H9 (cell line): ENCODE results near the gene MYO1E. TPM values are rescaled to one million over a fixed set of nuclear protein-coding genes. Genes with fewer than 3 reads are reported as not detected.

Experiments
- DNase-seq: peaks from one replicate; pipeline ENCODE4 v3.0.0-alpha.2; 2017
- H2AFZ ChIP-seq: one replicate; pipeline ENCODE4 v1.6.1; 2013; ENCODE audit warnings: mild to moderate bottlenecking, low read length, control low read depth, moderate library complexity
- H2AK5ac ChIP-seq: 2 replicates; pipeline ENCODE4 v1.6.1; 2013; ENCODE audit warnings: low read length, control low read depth, mixed read lengths; ENCODE audit not compliant: insufficient read length
- H2BK120ac ChIP-seq: one replicate; pipeline ENCODE4 v1.6.1; 2013; ENCODE audit warnings: low read depth, mild to moderate bottlenecking, low read length, control low read depth, inconsistent platforms; ENCODE audit not compliant: poor library complexity, severe bottlenecking
- H2BK12ac ChIP-seq: 2 replicates; pipeline ENCODE4 v1.6.1; 2013; ENCODE audit warnings: low read length, control low read depth, mixed read lengths, low read depth; ENCODE audit not compliant: insufficient read length
- H2BK15ac ChIP-seq: 2 replicates; pipeline ENCODE4 v1.6.1; 2013; ENCODE audit warnings: low read depth, low read length, control low read depth
- H2BK20ac ChIP-seq: one replicate; pipeline ENCODE4 v1.6.1; 2013; ENCODE audit warnings: low read depth, mild to moderate bottlenecking, low read length, control low read depth, inconsistent platforms; ENCODE audit not compliant: poor library complexity, severe bottlenecking
- H2BK5ac ChIP-seq: 2 replicates; pipeline ENCODE4 v1.6.1; 2013; ENCODE audit warnings: low read length, control low read depth, mixed read lengths; ENCODE audit not compliant: insufficient read length
- H3K14ac ChIP-seq: 2 replicates; pipeline ENCODE4 v1.6.1; 2013; ENCODE audit warnings: low read length, control low read depth; ENCODE audit not compliant: insufficient read depth
- H3K18ac ChIP-seq: 2 replicates; pipeline ENCODE4 v1.6.1; 2013; ENCODE audit warnings: low read depth, mild to moderate bottlenecking, mixed read lengths, low read length, control low read depth; ENCODE audit not compliant: insufficient read length
- H3K23ac ChIP-seq: 2 replicates; pipeline ENCODE4 v1.6.1; 2013; ENCODE audit warnings: low read length, control low read depth, mixed read lengths, low read depth; ENCODE audit not compliant: insufficient read length
- H3K23me2 ChIP-seq: 2 replicates; pipeline ENCODE4 v1.6.1; 2013; ENCODE audit warnings: low read depth, mild to moderate bottlenecking, mixed read lengths, low read length, control low read depth; ENCODE audit not compliant: insufficient read length, poor library complexity, severe bottlenecking
- H3K27ac ChIP-seq: 2 replicates; pipeline ENCODE4 v1.5.1; 2013; ENCODE audit warnings: low read length, control low read depth, mixed read lengths, low read depth; ENCODE audit not compliant: insufficient read length
- H3K27me3 ChIP-seq: 2 replicates; pipeline ENCODE4 v1.6.1; 2013; ENCODE audit warnings: low read length, control low read depth, inconsistent platforms; ENCODE audit not compliant: insufficient read depth
- H3K4ac ChIP-seq: 2 replicates; pipeline ENCODE4 v1.6.1; 2013; ENCODE audit warnings: low read depth, mild to moderate bottlenecking, control low read depth, inconsistent platforms, low read length, moderate library complexity
- H3K4me1 ChIP-seq: 2 replicates; pipeline ENCODE4 v1.6.1; 2013; ENCODE audit warnings: low read length, control low read depth, inconsistent platforms; ENCODE audit not compliant: insufficient read depth
- H3K4me2 ChIP-seq: 2 replicates; pipeline ENCODE4 v1.6.1; 2013; ENCODE audit warnings: low read length, control low read depth, mixed read lengths; ENCODE audit not compliant: insufficient read length, insufficient read depth
- H3K56ac ChIP-seq: 2 replicates; pipeline ENCODE4 v1.6.1; 2013; ENCODE audit warnings: low read depth, mild to moderate bottlenecking, mixed read lengths, low read length, control low read depth; ENCODE audit not compliant: insufficient read length
- H3K79me1 ChIP-seq: 2 replicates; pipeline ENCODE4 v1.6.1; 2013; ENCODE audit warnings: low read depth, mild to moderate bottlenecking, moderate library complexity, low read length, control low read depth, inconsistent platforms; ENCODE audit not compliant: insufficient read depth, poor library complexity, severe bottlenecking
- H3K79me2 ChIP-seq: 2 replicates; pipeline ENCODE4 v1.6.1; 2013; ENCODE audit warnings: low read length, control low read depth, inconsistent platforms; ENCODE audit not compliant: insufficient read depth
- H3K9ac ChIP-seq: 2 replicates; pipeline ENCODE4 v1.6.1; 2013; ENCODE audit warnings: low read length, control low read depth, mixed read lengths; ENCODE audit not compliant: insufficient read length; ENCODE audit errors: extremely low read depth
- H3K9me3 ChIP-seq: one replicate; pipeline ENCODE4 v1.6.1; 2013; ENCODE audit warnings: low read depth, low read length, inconsistent platforms; ENCODE audit not compliant: control insufficient read depth
- H3T11ph ChIP-seq: one replicate; pipeline ENCODE4 v1.6.1; 2013; ENCODE audit warnings: mild to moderate bottlenecking, low read length, control low read depth, inconsistent platforms
- H4K20me1 ChIP-seq: one replicate; pipeline ENCODE4 v1.6.1; 2013; ENCODE audit not compliant: control insufficient read depth, insufficient read length, insufficient read depth
- H4K5ac ChIP-seq: 2 replicates; pipeline ENCODE4 v1.6.1; 2013; ENCODE audit warnings: low read depth, mild to moderate bottlenecking, mixed read lengths, low read length, control low read depth; ENCODE audit not compliant: insufficient read length
- H4K8ac ChIP-seq: replicated peaks from 2 replicates; pipeline ENCODE4 v1.6.1; 2013; ENCODE audit warnings: low read length, control low read depth, mixed read lengths, low read depth; ENCODE audit not compliant: insufficient read length
- H4K91ac ChIP-seq: 2 replicates; pipeline ENCODE4 v1.6.1; 2013; ENCODE audit warnings: low read depth, mild to moderate bottlenecking, moderate library complexity, mixed read lengths, low read length, control low read depth; ENCODE audit not compliant: insufficient read length
- H3K27ac Mint-ChIP-seq, 3 experiments: 2 replicates in 2 of 3; 3 replicates in 1 of 3; pipeline ENCODE4 v1.8.0; 2020 to 2021; ENCODE audit warnings: mixed read lengths in 3 of 3, mild to moderate bottlenecking in 1 of 3, moderate library complexity in 1 of 3
- H3K27me3 Mint-ChIP-seq: 2 replicates; pipeline ENCODE4 v1.8.0; 2021; ENCODE audit warnings: low read depth, mild to moderate bottlenecking, moderate library complexity, mixed read lengths
- H3K36me3 Mint-ChIP-seq, 3 experiments: 2 replicates in 2 of 3; 3 replicates in 1 of 3; pipeline ENCODE4 v1.8.0; 2020 to 2021; ENCODE audit warnings: low read depth in 3 of 3, mixed read lengths in 3 of 3; ENCODE audit not compliant: insufficient read depth in 1 of 3
- H3K4me1 Mint-ChIP-seq, 2 experiments: 2 replicates each; pipeline ENCODE4 v1.8.0; 2020; ENCODE audit warnings: mixed read lengths in 2 of 2
- H3K4me3 Mint-ChIP-seq, 2 experiments: 2 replicates in 1 of 2; 3 replicates in 1 of 2; pipeline ENCODE4 v1.8.0; 2020 to 2021; ENCODE audit warnings: mild to moderate bottlenecking in 2 of 2, mixed read lengths in 2 of 2, moderate library complexity in 1 of 2
- H3K9me3 Mint-ChIP-seq, 2 experiments: 2 replicates in 1 of 2; 3 replicates in 1 of 2; pipeline ENCODE4 v1.8.0; 2020; ENCODE audit warnings: mild to moderate bottlenecking in 2 of 2, mixed read lengths in 2 of 2, moderate library complexity in 1 of 2
- CTCF ChIP-seq: fragments of 200-600 bp; sonication (generic); conservative IDR thresholded peaks from 3 replicates; pipeline ENCODE4 v1.8.0; 2021; ENCODE audit warnings: antibody characterized with exemption, mild to moderate bottlenecking
- WGBS: extraction: QIAGEN DNeasy Blood & Tissue Kit; methylation state at CpG from one replicate; pipeline ENCODE4 v1.1.7; 2013; ENCODE audit warnings: missing lambda C conversion rate, low lambda C conversion rate, mixed read lengths; ENCODE audit not compliant: insufficient read length; ENCODE audit errors: extremely low coverage; 5-methylcytosine and 5-hydroxymethylcytosine counted together
- total RNA-seq: library from RNA; stranded (reverse); gene quantifications from 2 replicates; pipeline ENCODE4 v1.2.1, GENCODE V29; 2021

Gene MYO1E
- total RNA-seq, 1 experiment from 2014 or later, result 235 TPM

DNA sequence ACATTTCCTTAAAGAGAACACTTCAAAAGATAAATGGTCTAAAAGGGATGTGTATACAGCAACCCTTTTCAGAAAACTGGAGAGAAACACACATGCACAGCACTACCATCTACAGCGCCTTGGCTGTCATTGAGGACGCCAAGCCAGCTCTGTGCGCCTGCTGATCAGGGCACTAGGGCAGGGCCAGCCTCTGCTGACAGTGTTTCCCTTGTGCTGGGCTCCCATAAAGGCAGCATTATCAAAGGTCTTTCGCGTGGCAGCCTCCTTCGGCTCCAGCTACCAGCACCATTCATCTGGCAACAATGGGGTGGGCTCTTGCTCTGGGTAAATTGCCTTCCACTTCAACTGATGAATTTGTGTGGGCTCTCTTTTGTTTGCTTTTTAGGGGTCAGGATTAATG, 112.6 kb downstream of the MYO1E start:
- peak overlapping the region in 1 of 3 experiments; percentile 67; a peak in 2 of 7 replicates for H3K27ac Mint-ChIP-seq
- H3K36me3 Mint-ChIP-seq, result peaks cover 0 to 28% (median 14%) of the 10 kb centered on the region in 3 experiments; a peak in 4 of 7 replicates
- H2BK20ac ChIP-seq, result no peak overlapping the region
- no peak overlapping the region for H4K8ac ChIP-seq
- no peak overlapping the region for H3K18ac ChIP-seq
- H3K79me2 ChIP-seq, result no peaks in the 10 kb centered on the region
- H3K14ac ChIP-seq, result no peak overlapping the region
- H3K9me3 Mint-ChIP-seq, result no peaks in the 10 kb centered on the region
- no peak overlapping the region for H2BK12ac ChIP-seq
- H2BK5ac ChIP-seq, result no peak overlapping the region
- H3K27me3 Mint-ChIP-seq, result no peaks in the 10 kb centered on the region
- H3K9ac ChIP-seq, result no peak overlapping the region
- H2AK5ac ChIP-seq, result no peak overlapping the region
- no peak overlapping the region for H3K4me3 Mint-ChIP-seq
- H3K79me1 ChIP-seq, result no peaks in the 10 kb centered on the region
- H4K5ac ChIP-seq, result no peak overlapping the region
- TF ChIP-seq CTCF, result no peak
- no peak overlapping the region for H2BK15ac ChIP-seq
- H3K23me2 ChIP-seq, result no peaks in the 10 kb centered on the region
- H3K4me1 ChIP-seq, result no peaks in the 10 kb centered on the region
- no peaks in the 10 kb centered on the region for H3K27me3 ChIP-seq
- no peak overlapping the region for H2BK120ac ChIP-seq
- no peak overlapping the region for H3K56ac ChIP-seq
- H4K91ac ChIP-seq, result no peak overlapping the region
- H4K20me1 ChIP-seq, result no peaks in the 10 kb centered on the region
- peaks cover 2 to 6% of the 10 kb centered on the region in 2 experiments; a peak in 3 of 4 replicates for H3K4me1 Mint-ChIP-seq
- H3K9me3 ChIP-seq, result no peaks in the 10 kb centered on the region
- no peak overlapping the region for H3T11ph ChIP-seq
- H3K4me2 ChIP-seq, result no peak overlapping the region
- H3K23ac ChIP-seq, result no peak overlapping the region
- H3K27ac ChIP-seq, result no peak overlapping the region
- H2AFZ ChIP-seq, result no peak overlapping the region
- no peak overlapping the region for H3K4ac ChIP-seq
- no peak for DNase-seq
- no CpG with 5 or more reads among the region's 6 CpGs for WGBS
